ENCODE results near the gene TOP1.

The TOP1 gene

GRCh38 chr20:40984496-40984895 is 44.1 kb upstream of the TOP1 start:
- no peak for DNase-seq (ENCODE audit: low read depth, low spot score)
- H3K9ac ChIP-seq (ENCODE audit: insufficient read length, low read depth): no peak overlapping the region
- no peaks in the 10 kb centered on the region for H3K27me3 ChIP-seq (ENCODE audit: insufficient read depth, insufficient read length)
- peaks cover 8% of the 10 kb centered on the region; the same call in 1 of the 2 replicates for H3K9me3 ChIP-seq (ENCODE audit: insufficient read depth, low read length)
- no peaks in the 10 kb centered on the region for H3K4me1 ChIP-seq (ENCODE audit: insufficient read depth, insufficient read length)
- TF ChIP-seq SUZ12 (IDR thresholded peaks at IDR 0.05; ENCODE audit: extremely low read depth, insufficient read depth, insufficient read length): no peak
- TF ChIP-seq ZNF274 (IDR thresholded peaks at IDR 0.05; ENCODE audit: low read depth, low read length): no peak
- no peak for TF ChIP-seq YY1 (IDR thresholded peaks at IDR 0.05; ENCODE audit: insufficient read depth, insufficient read length)
- no peak overlapping the region for H3K4me3 ChIP-seq (ENCODE audit: insufficient read length, low read depth)
- H3K36me3 ChIP-seq (ENCODE audit: insufficient read depth, insufficient read length, low read length): no peaks in the 10 kb centered on the region

DNA sequence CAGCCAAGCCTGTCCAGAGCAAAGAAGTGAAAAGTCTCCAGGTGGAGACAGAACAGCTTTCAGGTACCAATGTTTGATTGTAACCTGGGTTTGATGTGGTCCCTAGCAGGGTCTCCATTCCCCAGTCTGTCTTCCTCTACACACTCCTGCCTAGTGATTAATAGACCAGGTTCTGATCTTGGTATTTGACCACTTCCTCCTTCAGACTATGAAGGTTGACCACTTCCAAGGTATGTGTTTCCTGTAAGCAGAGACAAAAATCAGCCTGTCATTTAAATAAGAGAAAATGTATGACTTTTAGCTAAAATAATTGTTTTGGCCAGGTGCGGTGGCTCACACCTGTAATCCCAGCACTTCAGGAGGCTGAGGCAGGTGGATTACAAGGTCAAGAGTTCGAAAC is 41.8 kb upstream of the TOP1 start:
- no peak overlapping the region for H3K4me3 ChIP-seq (ENCODE audit: insufficient read length, low read depth)
- H3K9ac ChIP-seq (ENCODE audit: insufficient read length, low read depth): no peak overlapping the region
- H3K4me1 ChIP-seq (ENCODE audit: insufficient read depth, insufficient read length): no peaks in the 10 kb centered on the region
- TF ChIP-seq ZNF274 (IDR thresholded peaks at IDR 0.05; ENCODE audit: low read depth, low read length) (no peak), YY1 (IDR thresholded peaks at IDR 0.05; ENCODE audit: insufficient read depth, insufficient read length) (no peak), SUZ12 (IDR thresholded peaks at IDR 0.05; ENCODE audit: extremely low read depth, insufficient read depth, insufficient read length) (no peak)
- H3K9me3 ChIP-seq (ENCODE audit: insufficient read depth, low read length): peaks cover 8% of the 10 kb centered on the region; the same call in 1 of the 2 replicates
- no peaks in the 10 kb centered on the region for H3K36me3 ChIP-seq (ENCODE audit: insufficient read depth, insufficient read length, low read length)
- no peaks in the 10 kb centered on the region for H3K27me3 ChIP-seq (ENCODE audit: insufficient read depth, insufficient read length)
- DNase-seq (ENCODE audit: low read depth, low spot score): no peak

DNA sequence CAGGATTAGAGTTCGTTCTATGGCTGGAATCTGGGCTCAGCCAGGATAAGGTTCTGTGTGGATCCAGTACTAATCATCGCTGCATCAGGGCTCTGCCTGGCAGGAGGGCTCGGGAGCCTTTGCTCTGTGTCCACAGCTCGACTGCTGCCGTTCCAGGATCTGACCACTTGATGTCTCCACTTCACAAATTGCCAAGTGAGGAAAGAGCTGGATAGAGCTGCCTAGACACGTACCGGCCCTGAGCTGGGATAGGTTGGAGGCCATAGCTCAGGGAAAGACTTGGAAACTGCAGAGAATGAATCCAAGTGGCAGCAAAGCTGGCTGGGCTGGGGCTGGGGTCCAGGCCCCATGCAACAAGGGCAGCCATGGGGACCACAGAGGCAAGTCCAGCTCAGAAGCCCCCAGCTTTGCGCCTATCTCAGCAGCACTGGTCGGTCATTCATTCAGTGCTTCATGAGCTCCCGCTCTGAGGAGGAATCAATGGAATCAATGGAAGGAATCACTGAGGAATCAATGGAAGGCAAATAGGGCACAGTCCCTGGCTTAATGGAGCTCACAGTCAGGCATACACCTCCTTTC is 38.0 kb upstream of the TOP1 start:
- peak; percentile 80 for DNase-seq (ENCODE audit: low read depth, low spot score)
- Histone ChIP-seq H3K4me1 (ENCODE audit: insufficient read depth, insufficient read length) (no peaks in the 10 kb centered on the region), H3K9me3 (ENCODE audit: insufficient read depth, low read length) (no peaks in the 10 kb centered on the region), H3K4me3 (ENCODE audit: insufficient read length, low read depth) (no peak overlapping the region), H3K9ac (ENCODE audit: insufficient read length, low read depth) (no peak overlapping the region), H3K36me3 (ENCODE audit: insufficient read depth, insufficient read length, low read length) (no peaks in the 10 kb centered on the region), H3K27me3 (ENCODE audit: insufficient read depth, insufficient read length) (no peaks in the 10 kb centered on the region)
- TF ChIP-seq ZNF274 (IDR thresholded peaks at IDR 0.05; ENCODE audit: low read depth, low read length): no peak
- no peak for TF ChIP-seq SUZ12 (IDR thresholded peaks at IDR 0.05; ENCODE audit: extremely low read depth, insufficient read depth, insufficient read length)
- TF ChIP-seq YY1 (IDR thresholded peaks at IDR 0.05; ENCODE audit: insufficient read depth, insufficient read length): no peak

DNA sequence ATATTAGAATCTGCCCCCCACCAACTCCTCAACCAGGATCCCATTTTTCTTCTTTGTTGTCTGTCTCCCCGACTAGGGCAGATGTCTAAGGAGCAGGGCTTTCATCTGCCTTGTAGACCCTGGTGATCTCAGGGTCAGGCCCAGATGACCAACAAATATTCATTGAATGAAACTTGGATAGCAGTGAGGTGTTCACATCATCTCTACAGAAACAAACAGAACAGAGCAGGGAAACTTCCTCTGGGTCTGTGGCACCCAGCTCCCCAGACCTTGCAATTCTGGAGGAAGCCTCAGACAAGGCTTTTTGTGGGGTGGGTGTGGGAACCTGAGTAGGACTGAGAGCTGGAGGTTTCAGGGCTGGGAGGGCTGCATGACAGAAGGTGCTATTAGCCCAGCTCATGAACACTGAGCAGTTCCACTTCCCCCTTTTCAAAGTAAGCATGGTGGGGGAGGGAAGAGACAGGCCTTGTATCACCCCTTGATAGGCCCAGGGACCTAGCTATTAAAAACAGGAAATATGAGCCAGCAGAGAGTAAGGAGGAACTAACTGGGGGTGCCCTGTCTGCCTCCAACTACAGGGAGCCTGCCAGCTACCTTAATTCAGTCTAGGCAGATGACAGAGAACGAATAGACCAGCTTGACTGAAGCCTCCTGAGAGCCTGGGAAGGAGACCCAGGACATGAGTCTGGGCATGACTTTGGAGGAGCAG is 37.3 kb upstream of the TOP1 start:
- Histone ChIP-seq H3K4me3 (ENCODE audit: insufficient read length, low read depth) (no peak overlapping the region), H3K4me1 (ENCODE audit: insufficient read depth, insufficient read length) (no peaks in the 10 kb centered on the region), H3K9ac (ENCODE audit: insufficient read length, low read depth) (no peak overlapping the region), H3K36me3 (ENCODE audit: insufficient read depth, insufficient read length, low read length) (no peaks in the 10 kb centered on the region), H3K27me3 (ENCODE audit: insufficient read depth, insufficient read length) (no peaks in the 10 kb centered on the region), H3K9me3 (ENCODE audit: insufficient read depth, low read length) (no peaks in the 10 kb centered on the region)
- TF ChIP-seq SUZ12 (IDR thresholded peaks at IDR 0.05; ENCODE audit: extremely low read depth, insufficient read depth, insufficient read length) (no peak), YY1 (IDR thresholded peaks at IDR 0.05; ENCODE audit: insufficient read depth, insufficient read length) (no peak), ZNF274 (IDR thresholded peaks at IDR 0.05; ENCODE audit: low read depth, low read length) (no peak)
- DNase-seq (ENCODE audit: low read depth, low spot score): no peak

DNA sequence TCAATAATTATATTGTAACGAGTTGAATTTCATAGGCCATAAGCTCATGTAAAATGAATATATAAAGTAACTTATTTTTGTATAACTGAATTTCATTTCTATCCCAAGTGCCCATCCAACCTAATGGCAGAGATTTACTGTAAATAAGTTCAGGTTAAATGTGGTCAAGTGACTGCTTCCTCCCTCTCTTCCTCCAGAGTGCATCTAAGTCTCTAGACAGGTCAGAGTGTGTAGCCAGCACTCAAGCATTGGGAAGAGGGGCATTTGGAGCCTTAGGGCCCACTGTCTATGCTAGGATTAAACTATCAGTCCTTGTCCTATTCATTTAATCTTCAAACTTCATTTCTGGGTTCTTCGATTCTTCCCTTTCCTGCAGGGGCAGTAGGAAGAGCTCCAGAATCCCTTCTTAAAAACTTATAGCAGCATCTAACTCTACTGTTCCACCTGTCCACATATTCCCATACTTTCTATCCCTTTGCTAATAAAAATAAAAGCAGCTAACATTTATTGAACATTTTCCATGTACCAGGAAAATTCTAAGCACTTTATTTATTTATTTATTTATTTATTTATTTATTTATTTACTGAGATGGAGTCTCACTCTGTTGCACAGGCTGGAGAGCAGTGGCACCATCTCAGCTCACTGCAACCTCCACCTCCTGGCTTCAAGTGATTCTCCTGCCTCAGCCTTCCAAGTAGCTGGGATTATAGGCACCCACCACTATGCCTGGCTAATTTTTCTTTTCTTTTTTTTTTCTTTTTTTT is 36.1 kb upstream of the TOP1 start:
- no peak for TF ChIP-seq YY1 (IDR thresholded peaks at IDR 0.05; ENCODE audit: insufficient read depth, insufficient read length)
- H3K9ac ChIP-seq (ENCODE audit: insufficient read length, low read depth): no peak overlapping the region
- H3K9me3 ChIP-seq (ENCODE audit: insufficient read depth, low read length): no peaks in the 10 kb centered on the region
- peaks cover 3% of the 10 kb centered on the region for H3K4me1 ChIP-seq (ENCODE audit: insufficient read depth, insufficient read length)
- H3K36me3 ChIP-seq (ENCODE audit: insufficient read depth, insufficient read length, low read length): no peaks in the 10 kb centered on the region
- H3K27me3 ChIP-seq (ENCODE audit: insufficient read depth, insufficient read length): no peaks in the 10 kb centered on the region
- H3K4me3 ChIP-seq (ENCODE audit: insufficient read length, low read depth): no peak overlapping the region
- no peak for DNase-seq (ENCODE audit: low read depth, low spot score)

DNA sequence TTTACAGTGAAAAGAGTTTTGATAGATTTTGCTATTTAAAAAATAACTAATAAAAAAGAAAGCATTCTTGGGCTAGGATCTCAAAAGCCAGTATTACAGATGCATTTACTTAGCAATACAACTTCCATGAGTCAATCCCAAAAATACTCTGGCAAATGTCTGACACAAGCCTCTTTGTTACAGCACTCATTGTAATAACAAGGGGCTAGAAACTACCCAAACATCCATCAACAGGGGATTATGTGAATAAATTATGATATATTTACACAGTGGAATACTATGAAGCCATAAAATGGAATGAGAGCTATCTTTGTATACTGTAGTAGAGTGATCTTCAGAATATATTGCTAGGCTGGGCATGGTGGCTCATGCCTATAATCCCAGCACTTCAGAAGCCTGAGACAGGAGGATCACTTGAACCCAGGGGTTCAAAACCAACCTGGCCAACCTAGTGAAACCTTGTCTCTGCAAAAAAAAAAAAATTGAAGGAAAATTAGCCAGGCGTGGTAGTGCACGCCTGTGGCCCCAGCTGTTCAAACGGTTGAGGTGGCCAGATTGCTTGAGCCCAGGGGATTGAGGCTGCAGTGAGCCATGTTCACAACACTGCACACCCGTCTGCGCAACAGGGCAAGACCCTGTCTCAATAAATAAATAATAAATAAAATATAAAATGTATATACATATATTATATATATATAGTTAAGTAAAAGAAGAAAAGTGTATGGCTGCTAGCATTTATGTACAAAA is 34.7 kb upstream of the TOP1 start:
- no peak for DNase-seq (ENCODE audit: low read depth, low spot score)
- Histone ChIP-seq H3K4me3 (ENCODE audit: insufficient read length, low read depth) (no peak overlapping the region), H3K27me3 (ENCODE audit: insufficient read depth, insufficient read length) (no peaks in the 10 kb centered on the region)

More for the DNA sequence above, 34.7 kb upstream of the TOP1 start:
- H3K4me1 ChIP-seq (ENCODE audit: insufficient read depth, insufficient read length): peaks cover 3% of the 10 kb centered on the region
- no peaks in the 10 kb centered on the region for H3K9me3 ChIP-seq (ENCODE audit: insufficient read depth, low read length)
- no peak overlapping the region for H3K9ac ChIP-seq (ENCODE audit: insufficient read length, low read depth)
- no peaks in the 10 kb centered on the region for H3K36me3 ChIP-seq (ENCODE audit: insufficient read depth, insufficient read length, low read length)
- no peak for TF ChIP-seq ZNF274 (IDR thresholded peaks at IDR 0.05; ENCODE audit: low read depth, low read length)
- TF ChIP-seq YY1 (IDR thresholded peaks at IDR 0.05; ENCODE audit: insufficient read depth, insufficient read length): no peak
- TF ChIP-seq SUZ12 (IDR thresholded peaks at IDR 0.05; ENCODE audit: extremely low read depth, insufficient read depth, insufficient read length): no peak
